Hepatocyte (in vitro differentiated cells): ENCODE data around the gene SHROOM2. TPM values are rescaled to one million over a fixed set of nuclear protein-coding genes. Genes with fewer than 3 reads are reported as not detected.

Source experiments
- DNase-seq: peaks from one replicate; pipeline ENCODE4 v3.0.0-alpha.2; 2016; ENCODE audit warnings: low spot score
- H2AFZ ChIP-seq: fragments of 200-600 bp; sonication (generic); 2 replicates; pipeline ENCODE4 v1.6.0; 2016; ENCODE audit warnings: antibody characterized with exemption, mild to moderate bottlenecking
- H3K27ac ChIP-seq: fragments of 200-600 bp; sonication (generic); 2 replicates; pipeline ENCODE4 v1.5.1; 2016; ENCODE audit warnings: mild to moderate bottlenecking
- H3K27me3 ChIP-seq: fragments of 200-600 bp; sonication (generic); 2 replicates; pipeline ENCODE4 v1.6.1; 2016
- H3K36me3 ChIP-seq: fragments of 200-600 bp; sonication (generic); replicated peaks from 2 replicates; pipeline ENCODE4 v1.5.1; 2016; ENCODE audit warnings: low read depth; ENCODE audit not compliant: insufficient read depth
- H3K4me1 ChIP-seq: fragments of 200-600 bp; sonication (generic); 2 replicates; pipeline ENCODE4 v1.5.1; 2016; ENCODE audit warnings: mild to moderate bottlenecking, moderate library complexity; ENCODE audit not compliant: insufficient read depth
- H3K4me2 ChIP-seq: fragments of 200-600 bp; sonication (generic); 2 replicates; pipeline ENCODE4 v1.6.0; 2016
- H3K4me3 ChIP-seq: fragments of 200-600 bp; sonication (generic); 2 replicates; pipeline ENCODE4 v1.5.1; 2016; ENCODE audit warnings: mild to moderate bottlenecking
- H3K79me2 ChIP-seq: fragments of 200-600 bp; sonication (generic); 2 replicates; pipeline ENCODE4 v1.6.0; 2017; ENCODE audit warnings: mild to moderate bottlenecking
- H3K9me2 ChIP-seq: fragments of 200-600 bp; sonication (generic); replicated peaks from 2 replicates; pipeline ENCODE4 v1.6.0; 2017; ENCODE audit warnings: mild to moderate bottlenecking; ENCODE audit not compliant: insufficient read depth
- H3K9me3 ChIP-seq: fragments of 200-600 bp; sonication (generic); 2 replicates; pipeline ENCODE4 v1.5.1; 2016; ENCODE audit warnings: low read depth, mild to moderate bottlenecking
- H4K20me1 ChIP-seq: fragments of 200-600 bp; sonication (generic); 2 replicates; pipeline ENCODE4 v1.6.0; 2016; ENCODE audit warnings: mild to moderate bottlenecking; ENCODE audit not compliant: insufficient read depth, poor library complexity, severe bottlenecking
- EZH2 ChIP-seq: fragments of 200-600 bp; sonication (generic); IDR thresholded peaks from 2 replicates; pipeline ENCODE4 v1.6.1; 2016; ENCODE audit warnings: antibody characterized with exemption, mild to moderate bottlenecking, borderline replicate concordance
- EZH2phosphoT487 ChIP-seq: fragments of 200-600 bp; sonication (generic); IDR thresholded peaks from one replicate; pipeline ENCODE4 v1.6.1; 2018; ENCODE audit warnings: antibody characterized with exemption, mild to moderate bottlenecking, low read depth, moderate library complexity; ENCODE audit not compliant: unreplicated experiment, severe bottlenecking
- WGBS: methylation state at CpG from one replicate; pipeline ENCODE4 v1.1.6; 2016; ENCODE audit warnings: low lambda C conversion rate; ENCODE audit errors: missing lambda C conversion rate; 5-methylcytosine and 5-hydroxymethylcytosine counted together
- polyA plus RNA-seq: library from polyadenylated mRNA; unstranded; fragments of >200 nt; fragmentation: Nextera tagmentation; extraction: Ambion mirVana; gene quantifications from 2 replicates; pipeline ENCODE4 v1.2.1, GENCODE V29; 2016
- total RNA-seq: library from RNA; depleted of rRNA; stranded (reverse); fragments of >200 nt; gene quantifications from 2 replicates; pipeline ENCODE4 v1.2.3, GENCODE V29; 2014
- TF ChIP-seq, protein P1 (sequence below): fragments of 200-600 bp; sonication (generic); IDR thresholded peaks from 2 replicates; pipeline ENCODE4 v1.5.1; 2016; ENCODE audit warnings: antibody characterized with exemption, mild to moderate bottlenecking; ENCODE audit not compliant: poor library complexity

The SHROOM2 gene
- total and polyA plus RNA-seq, 2 experiments from 2014 or later, result 6.9 to 8.5 TPM

DNA sequence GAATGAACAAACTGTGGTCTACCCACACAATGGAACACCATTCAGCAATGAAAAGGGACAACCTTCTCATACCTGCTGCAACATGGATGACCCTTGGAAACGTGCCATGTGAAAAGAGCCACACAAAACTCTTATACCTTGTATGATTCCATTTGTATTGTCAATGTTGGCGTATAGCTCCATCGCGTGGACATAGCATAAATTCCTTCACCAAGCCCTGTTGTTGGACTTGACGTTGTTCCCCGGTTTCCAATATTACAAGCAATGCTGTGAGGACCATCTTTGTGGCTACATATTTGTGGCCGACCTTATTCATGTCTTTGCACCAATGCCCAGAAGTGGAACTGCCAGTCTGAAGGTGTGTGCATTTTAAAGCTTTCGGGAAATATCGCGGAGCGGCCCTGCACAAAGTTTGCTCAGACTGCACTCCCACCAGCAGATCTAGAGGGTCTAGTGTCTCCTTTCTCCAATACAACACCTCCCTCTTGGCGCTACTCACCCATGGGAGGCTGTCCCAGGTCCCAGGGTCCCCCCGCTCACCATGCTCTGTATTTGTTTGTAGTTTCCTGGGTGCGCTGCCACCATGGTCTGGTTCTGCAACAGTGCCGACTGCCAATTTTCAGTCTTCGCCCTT lies 180.7 kb downstream of the SHROOM2 start, which contains the start of gene CLDN34:
Gene CLDN34, plus strand, starts transcription at position 584 of the 634 bp plus-strand sequence. Its CDS starts 0 bp downstream, at position 584.
- H3K9me3 ChIP-seq, result no peaks in the 10 kb centered on the region
- no peak for TF ChIP-seq EZH2
- H3K9me2 ChIP-seq, result no peaks in the 10 kb centered on the region
- no peak within 1 kb of the TSS for H3K27ac ChIP-seq
- no peaks in the 10 kb centered on the region for H4K20me1 ChIP-seq
- whole genome bisulfite sequencing, result 87% methylated on average over 16 of the region's 16 CpGs
- no peak within 1 kb of the TSS for H3K4me2 ChIP-seq
- no peak within 1 kb of the TSS for H3K4me3 ChIP-seq
- H3K79me2 ChIP-seq, result no peaks in the 10 kb centered on the region
- no peak for DNase-seq
- H3K4me1 ChIP-seq, result no peaks in the 10 kb centered on the region
- no peaks in the 10 kb centered on the region for H3K36me3 ChIP-seq
- H2AFZ ChIP-seq, result no peak within 1 kb of the TSS
- H3K27me3 ChIP-seq, result no peaks in the 10 kb centered on the region

DNA sequence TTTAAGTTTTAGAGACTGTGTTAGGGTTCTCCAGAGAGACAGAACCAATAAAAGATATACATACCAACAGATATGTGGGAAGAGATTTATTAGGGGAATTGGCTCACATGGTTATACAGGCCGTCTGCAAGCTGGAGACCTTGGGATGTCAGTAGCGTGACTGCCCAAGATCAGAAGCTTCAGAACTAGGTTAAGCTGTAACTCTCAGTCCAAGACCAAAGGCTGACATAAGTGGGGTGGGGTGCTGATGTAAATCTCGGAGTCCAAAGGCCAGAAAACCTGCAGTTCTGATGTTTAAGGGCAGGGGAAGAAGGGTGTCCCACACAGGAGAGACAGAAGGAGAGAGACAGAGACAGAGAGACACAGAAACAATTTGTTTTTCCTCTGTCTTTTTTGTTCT lies 191.4 kb downstream of the SHROOM2 start:
- H3K79me2 ChIP-seq, result no peaks in the 10 kb centered on the region
- no peaks in the 10 kb centered on the region for H3K27me3 ChIP-seq
- no peaks in the 10 kb centered on the region for H3K36me3 ChIP-seq
- H2AFZ ChIP-seq, result no peak overlapping the region
- TF ChIP-seq EZH2phosphoT487 (no peak), EZH2 (no peak)
- TF ChIP-seq, protein P1, sequence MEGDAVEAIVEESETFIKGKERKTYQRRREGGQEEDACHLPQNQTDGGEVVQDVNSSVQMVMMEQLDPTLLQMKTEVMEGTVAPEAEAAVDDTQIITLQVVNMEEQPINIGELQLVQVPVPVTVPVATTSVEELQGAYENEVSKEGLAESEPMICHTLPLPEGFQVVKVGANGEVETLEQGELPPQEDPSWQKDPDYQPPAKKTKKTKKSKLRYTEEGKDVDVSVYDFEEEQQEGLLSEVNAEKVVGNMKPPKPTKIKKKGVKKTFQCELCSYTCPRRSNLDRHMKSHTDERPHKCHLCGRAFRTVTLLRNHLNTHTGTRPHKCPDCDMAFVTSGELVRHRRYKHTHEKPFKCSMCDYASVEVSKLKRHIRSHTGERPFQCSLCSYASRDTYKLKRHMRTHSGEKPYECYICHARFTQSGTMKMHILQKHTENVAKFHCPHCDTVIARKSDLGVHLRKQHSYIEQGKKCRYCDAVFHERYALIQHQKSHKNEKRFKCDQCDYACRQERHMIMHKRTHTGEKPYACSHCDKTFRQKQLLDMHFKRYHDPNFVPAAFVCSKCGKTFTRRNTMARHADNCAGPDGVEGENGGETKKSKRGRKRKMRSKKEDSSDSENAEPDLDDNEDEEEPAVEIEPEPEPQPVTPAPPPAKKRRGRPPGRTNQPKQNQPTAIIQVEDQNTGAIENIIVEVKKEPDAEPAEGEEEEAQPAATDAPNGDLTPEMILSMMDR, result no peak
- 71% methylated on average over 3 of the region's 3 CpGs for WGBS
- no peaks in the 10 kb centered on the region for H4K20me1 ChIP-seq
- H3K4me3 ChIP-seq, result no peak overlapping the region
- DNase-seq, result peak; percentile 25
- H3K9me3 ChIP-seq, result peaks cover 6% of the 10 kb centered on the region
- no peaks in the 10 kb centered on the region for H3K9me2 ChIP-seq
- H3K4me2 ChIP-seq, result no peak overlapping the region
- no peaks in the 10 kb centered on the region for H3K4me1 ChIP-seq
- peak overlapping the region; percentile 70 for H3K27ac ChIP-seq

DNA sequence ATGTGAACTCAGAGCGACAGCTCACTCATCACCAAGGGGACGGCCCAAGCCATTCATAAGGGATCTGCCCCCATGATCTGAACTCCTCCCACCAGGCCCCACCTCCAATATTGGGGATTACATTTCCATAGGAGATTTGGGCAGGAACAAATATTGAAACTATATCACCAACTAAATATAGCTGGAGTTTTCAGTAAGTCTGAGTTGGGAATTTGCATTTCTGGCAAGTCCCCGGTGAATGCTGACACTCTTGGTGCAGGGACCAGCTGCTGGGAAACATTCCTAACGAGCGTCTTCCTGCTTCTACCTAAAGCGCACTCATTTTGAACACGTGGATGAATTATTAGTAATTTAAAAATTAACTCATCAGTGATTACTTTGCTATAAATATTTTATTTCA lies 194.2 kb downstream of the SHROOM2 start:
- Histone ChIP-seq H3K4me3 (no peak overlapping the region), H3K9me2 (no peaks in the 10 kb centered on the region), H3K4me1 (no peaks in the 10 kb centered on the region), H3K9me3 (no peaks in the 10 kb centered on the region), H2AFZ (no peak overlapping the region), H4K20me1 (no peaks in the 10 kb centered on the region), H3K4me2 (no peak overlapping the region), H3K27me3 (no peaks in the 10 kb centered on the region), H3K79me2 (no peaks in the 10 kb centered on the region), H3K36me3 (no peaks in the 10 kb centered on the region), H3K27ac (no peak overlapping the region)
- no peak for TF ChIP-seq EZH2
- TF ChIP-seq EZH2phosphoT487, result no peak
- TF ChIP-seq, protein P1, result no peak
- DNase-seq, result no peak
- 87% methylated on average over 7 of the region's 7 CpGs for WGBS

DNA sequence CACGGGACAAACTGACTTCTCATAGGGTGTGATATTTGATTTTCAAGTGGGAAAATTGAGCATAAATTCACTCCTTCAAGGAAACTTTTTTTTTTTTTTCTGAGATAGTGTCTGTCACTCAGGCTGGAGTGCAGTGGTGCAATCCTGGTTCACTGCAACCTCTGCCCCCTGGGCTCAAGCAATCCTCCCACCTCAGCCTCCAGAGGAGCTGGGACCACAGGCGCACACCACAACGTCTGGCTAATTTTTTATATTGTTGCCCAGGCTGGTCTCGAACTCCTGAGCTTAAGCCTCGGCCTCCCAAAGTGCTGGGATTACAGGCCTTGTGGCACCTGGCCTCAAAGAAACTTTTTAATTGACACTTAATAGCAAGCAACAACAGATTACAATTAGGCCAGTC lies 194.7 kb downstream of the SHROOM2 start:
- Histone ChIP-seq H3K4me1 (no peaks in the 10 kb centered on the region), H3K36me3 (no peaks in the 10 kb centered on the region), H3K9me2 (no peaks in the 10 kb centered on the region), H3K27me3 (no peaks in the 10 kb centered on the region), H3K4me3 (no peak overlapping the region), H3K79me2 (no peaks in the 10 kb centered on the region), H3K27ac (peak overlapping the region; percentile 66), H4K20me1 (no peaks in the 10 kb centered on the region), H3K9me3 (no peaks in the 10 kb centered on the region), H3K4me2 (no peak overlapping the region), H2AFZ (no peak overlapping the region)
- WGBS, result 59% methylated on average over 5 of the region's 5 CpGs
- DNase-seq, result no peak
- no peak for TF ChIP-seq EZH2phosphoT487
- TF ChIP-seq, protein P1, result no peak
- TF ChIP-seq EZH2, result no peak
